D341Med (cell line): ENCODE data around the gene MCAM.

Experiments used
- DNase-seq: peaks from one replicate; pipeline ENCODE4 v3.0.0; 2012; ENCODE audit warnings: low spot score

MCAM gene

GRCh38 chr11:119262668-119263351, 54.1 kb downstream of the MCAM start:
- DNase-seq, result no peak

- DNase-seq, result no peak
Measured at GRCh38 chr11:119258983-119259382, 57.9 kb downstream of the MCAM start.
